Stimulated activated CD8-positive, alpha-beta memory T cell treated with anti-CD3 and anti-CD28 coated beads, Interleukin-2, amount 100 ng/mL, for 1 hour (primary cell): ENCODE results near the gene GTPBP2.
"Not testable (repeated sequence)": the region's sequence is repeated elsewhere in the genome, so short reads cannot be mapped to it uniquely, and the experiment has no call there.

Experiments
- DNase-seq, 2 donors: peaks; one replicate each; pipeline ENCODE4 v3.0.0-alpha.2; 2020; ENCODE audit warnings: low read depth in 2 of 2

The GTPBP2 gene

GRCh38 chr6:43658161-43658560 lies 29.1 kb upstream of the GTPBP2 start:
- DNase-seq = no peak

- DNase-seq = no peak
Measured at GRCh38 chr6:43657221-43657802, 28.2 kb upstream of the GTPBP2 start.

GRCh38 chr6:43652822-43653221 lies 23.8 kb upstream of the GTPBP2 start:
- not testable (repeated sequence) for DNase-seq

- no peak for DNase-seq
Measured at GRCh38 chr6:43648248-43648647, 19.2 kb upstream of the GTPBP2 start.

GRCh38 chr6:43647613-43648012 lies 18.5 kb upstream of the GTPBP2 start:
- DNase-seq = no peak

GRCh38 chr6:43645613-43645964 lies 16.5 kb upstream of the GTPBP2 start:
- DNase-seq = no peak

- no peak for DNase-seq
Measured at GRCh38 chr6:43644940-43645612, 16.0 kb upstream of the GTPBP2 start, which contains the start of gene RSPH9. RSPH9 (plus strand) TSS chr6:43645036; CDS start chr6:43645099, 63 bp downstream.

GRCh38 chr6:43639984-43640800 lies 11.1 kb upstream of the GTPBP2 start:
- no peak for DNase-seq

GRCh38 chr6:43636308-43636659 lies 7.2 kb upstream of the GTPBP2 start:
- DNase-seq = no peak

- DNase-seq = peak; percentile 71 to 76
Measured at GRCh38 chr6:43635387-43636307, 6.6 kb upstream of the GTPBP2 start, which contains the start of gene MAD2L1BP. MAD2L1BP (plus strand) TSS chr6:43635840; CDS start chr6:43635876, 36 bp downstream.

GRCh38 chr6:43634702-43635303 lies 5.7 kb upstream of the GTPBP2 start:
- no peak for DNase-seq

GRCh38 chr6:43633002-43633401 lies 3.9 kb upstream of the GTPBP2 start:
- not testable (repeated sequence) for DNase-seq

GRCh38 chr6:43630980-43631619 lies 2.0 kb upstream of the GTPBP2 start:
- DNase-seq = no peak

GRCh38 chr6:43629505-43630300 lies 639 bp upstream of the GTPBP2 start:
- peak; percentile 67 to 83 for DNase-seq

GRCh38 chr6:43628393-43629103 lies 516 bp downstream of the GTPBP2 start:
- DNase-seq = peak in 1 of 2 donors; percentile 13

- DNase-seq = no peak
Measured at GRCh38 chr6:43627008-43627825, 1.8 kb downstream of the GTPBP2 start.

- DNase-seq = no peak
Measured at GRCh38 chr6:43625393-43625992, 3.6 kb downstream of the GTPBP2 start.

- DNase-seq = no peak
Measured at GRCh38 chr6:43624786-43625288, 4.2 kb downstream of the GTPBP2 start.
